GM12878 (cell line): ENCODE data around the gene COL23A1. TPM values are rescaled to one million over a fixed set of nuclear protein-coding genes. Genes with fewer than 3 reads are reported as not detected.

Experiments
- ATAC-seq: fragments of 200-7000 bp; cut with Tn5 transposase; 3 replicates; pipeline ENCODE4 v1.9.1; 2020; ENCODE audit warnings: mild to moderate bottlenecking, moderate library complexity
- BruUV-seq: library from RNA; stranded (reverse); fragments of 400-500 nt; replicated peaks from 2 replicates; lab custom pipeline; 2021; lab: Mats Ljungman, UMichigan
- CTCF ChIA-PET: fragments of 300-600 bp; sonication (Branson Sonifier 250); formaldehyde crosslinking; extraction: SDS; loops from one replicate; lab custom pipeline; 2021; ENCODE audit warnings: inconsistent platforms; lab: Yijun Ruan, JAX
- POLR2A ChIA-PET: fragments of 350-600 bp; formaldehyde crosslinking; extraction: SDS; loops from one replicate; lab custom pipeline; 2021; ENCODE audit warnings: inconsistent platforms; lab: Charles Lee
- RAD21 ChIA-PET: fragments of 300-600 bp; sonication (Branson Sonifier 250); formaldehyde crosslinking; loops from one replicate; lab custom pipeline; 2023; ENCODE audit warnings: antibody characterized with exemption; ENCODE audit not compliant: unreplicated experiment; lab: Charles Lee
- SMC1A ChIA-PET: fragments of 300-600 bp; sonication (Branson Sonifier 250); formaldehyde crosslinking; loops from one replicate; lab custom pipeline; 2023; ENCODE audit not compliant: unreplicated experiment, uncharacterized antibody; lab: Charles Lee
- DNase-seq: peaks from one replicate; pipeline ENCODE4 v3.0.0-alpha.2; 2011; ENCODE audit warnings: low read depth, low spot score
- FAIRE-seq: peaks from 3 replicates; lab custom pipeline; 2011; peaks lifted over from hg19 to GRCh38; lab: Jason Lieb, UNC
- H2AFZ ChIP-seq: 2 replicates; pipeline ENCODE4 v1.6.0; 2011; ENCODE audit warnings: low read depth, low read length, control low read depth; ENCODE audit not compliant: control insufficient read depth
- H3K27ac ChIP-seq: 2 replicates; pipeline ENCODE4 v1.5.1; 2011; ENCODE audit warnings: control low read depth; ENCODE audit not compliant: control insufficient read depth, insufficient read depth
- H3K27me3 ChIP-seq, 2 experiments: replicated peaks in 1 of 2; 2 replicates each; pipeline versions ENCODE4 v1.6.0 to v1.6.1; 2011; ENCODE audit warnings: low read length in 1 of 2; ENCODE audit not compliant: control insufficient read depth in 2 of 2, insufficient read depth in 2 of 2
- H3K36me3 ChIP-seq, 2 experiments: 2 replicates each; pipeline ENCODE4 v1.5.1; 2011; ENCODE audit warnings: low read length in 1 of 2; ENCODE audit not compliant: control insufficient read depth in 2 of 2, insufficient read depth in 2 of 2
- H3K4me1 ChIP-seq: 2 replicates; pipeline ENCODE4 v1.6.1; 2011; ENCODE audit warnings: mild to moderate bottlenecking, low read length, moderate library complexity, mixed read lengths; ENCODE audit not compliant: control insufficient read depth, insufficient read depth
- H3K4me2 ChIP-seq: 2 replicates; pipeline ENCODE4 v1.6.0; 2011; ENCODE audit warnings: control low read depth; ENCODE audit not compliant: control insufficient read depth, insufficient read depth
- H3K4me3 ChIP-seq: fragments of 200-600 bp; sonication (generic); 2 replicates; pipeline ENCODE4 v1.5.1; 2016
- H3K79me2 ChIP-seq: 2 replicates; pipeline ENCODE4 v1.6.0; 2011; ENCODE audit warnings: low read length; ENCODE audit not compliant: control insufficient read depth, insufficient read depth
- H3K9ac ChIP-seq: 2 replicates; pipeline ENCODE4 v1.8.0; 2011; ENCODE audit warnings: low read length, control low read depth, mixed read lengths; ENCODE audit not compliant: control insufficient read depth, insufficient read depth
- H3K9me3 ChIP-seq: replicated peaks from 3 replicates; pipeline ENCODE4 v1.5.1; 2011; ENCODE audit warnings: mild to moderate bottlenecking, low read length; ENCODE audit not compliant: control insufficient read depth, insufficient read depth
- H4K20me1 ChIP-seq: 2 replicates; pipeline ENCODE4 v1.6.0; 2011; ENCODE audit not compliant: control insufficient read depth, insufficient read depth
- ATF2 ChIP-seq: IDR thresholded peaks from 2 replicates; pipeline ENCODE4 v1.6.1; 2012; ENCODE audit warnings: low read length, inconsistent platforms
- ATF7 ChIP-seq: fragments of 450-650 bp; IDR thresholded peaks from 2 replicates; pipeline ENCODE4 v1.6.1; 2016; ENCODE audit warnings: low read depth, mild to moderate bottlenecking
- BMI1 ChIP-seq: fragments of 450-650 bp; IDR thresholded peaks from 2 replicates; pipeline ENCODE4 v1.6.1; 2016; ENCODE audit warnings: mild to moderate bottlenecking, moderate library complexity, borderline replicate concordance
- IKZF2 ChIP-seq, 2 experiments: fragments of 450-650 bp; IDR thresholded peaks; 2 replicates each; pipeline ENCODE4 v1.6.1; 2017; ENCODE audit warnings: mild to moderate bottlenecking in 2 of 2, moderate library complexity in 2 of 2
- IRF5 ChIP-seq: fragments of 450-650 bp; IDR thresholded peaks from 2 replicates; pipeline ENCODE4 v1.6.1; 2017; ENCODE audit warnings: borderline replicate concordance
- KAT2A ChIP-seq: conservative IDR thresholded peaks from 2 replicates; pipeline ENCODE4 v1.6.1; 2011; ENCODE audit warnings: low read depth, low read length; ENCODE audit not compliant: control insufficient read depth
- KLF5 ChIP-seq: fragments of 450-650 bp; IDR thresholded peaks from 2 replicates; pipeline ENCODE4 v1.6.1; 2014; ENCODE audit warnings: mild to moderate bottlenecking; ENCODE audit not compliant: partially characterized antibody
- NR2C1 ChIP-seq: fragments of 450-650 bp; IDR thresholded peaks from 2 replicates; pipeline ENCODE4 v1.6.1; 2017; ENCODE audit warnings: antibody characterized with exemption, mild to moderate bottlenecking, moderate library complexity
- NR2C2 ChIP-seq: IDR thresholded peaks from 2 replicates; pipeline ENCODE4 v1.6.1; 2011; ENCODE audit warnings: borderline replicate concordance, low read depth; ENCODE audit not compliant: control insufficient read depth, insufficient read length
- POU2F2 ChIP-seq: IDR thresholded peaks from 3 replicates; pipeline ENCODE4 v1.6.1; 2011; ENCODE audit warnings: low read depth, mild to moderate bottlenecking, low read length, borderline replicate concordance
- SREBF1 ChIP-seq: IDR thresholded peaks from 2 replicates; pipeline ENCODE4 v1.6.1; 2012; ENCODE audit warnings: mild to moderate bottlenecking, low read length
- TARDBP ChIP-seq: IDR thresholded peaks from 2 replicates; pipeline ENCODE4 v1.6.1; 2016; ENCODE audit warnings: borderline replicate concordance
- TCF3 ChIP-seq: IDR thresholded peaks from 2 replicates; pipeline ENCODE4 v1.6.1; 2012; ENCODE audit warnings: low read depth, mild to moderate bottlenecking, low read length, borderline replicate concordance; ENCODE audit not compliant: insufficient read depth
- ZBTB33 ChIP-seq: fragments of 450-650 bp; IDR thresholded peaks from 2 replicates; pipeline ENCODE4 v1.6.1; 2017; ENCODE audit warnings: mild to moderate bottlenecking
- whole genome bisulfite sequencing: methylation state at CpG from one replicate; pipeline ENCODE4 v1.1.6; 2016; ENCODE audit warnings: low lambda C conversion rate; ENCODE audit not compliant: insufficient replicate concordance, insufficient coverage; ENCODE audit errors: missing lambda C conversion rate; 5-methylcytosine and 5-hydroxymethylcytosine counted together
- in situ Hi-C: fragments of 300-500 bp; cut with MboI; formaldehyde crosslinking; loops from 9 replicates; pipeline ENCODE4 v1.14.3; 2018; ENCODE audit warnings: mixed read lengths
- intact Hi-C: fragments of 100-400 bp; cut with micrococcal nuclease; formaldehyde crosslinking; loops from one replicate; pipeline ENCODE4 v1.14.2; 2022; ENCODE audit not compliant: unreplicated experiment
- polyA plus RNA-seq, 11 experiments: library from polyadenylated mRNA; depleted of rRNA in 4 of 11; unstranded in 6 of 11; stranded (reverse) in 5 of 11; fragments of >200 nt; fragmentation: Nextera tagmentation in 4 of 11; fragmentation: Illumina TruSeq in 1 of 11; extraction: Ambion mirVana in 4 of 11; extraction: Trizol in 1 of 11; gene quantifications; 1 replicate in 1 of 11; 2 replicates in 10 of 11; pipeline versions ENCODE4 v1.2.1 to v1.2.3, GENCODE V29; 2011 to 2016; ENCODE audit warnings: inconsistent platforms in 2 of 11, missing spikeins in 2 of 11, low read depth in 1 of 11
- total RNA-seq, 4 experiments: library from RNA; depleted of rRNA in 3 of 4; stranded (reverse); fragments of >200 nt in 3 of 4; fragmentation: Illumina TruSeq in 1 of 4; extraction: Trizol in 1 of 4; gene quantifications; 2 replicates each; pipeline versions ENCODE4 v1.2.1 to v1.2.3, GENCODE V29; 2013 to 2021

Gene COL23A1
- total and polyA plus RNA-seq, 10 of the 15 experiments (the other 5 are each of a cell fraction or from before 2014, with no cell fraction given) = 0.03 to 0.83 (median 0.09) TPM; not detected in 5

GRCh38 chr5:178475422-178475821 is 114.8 kb downstream of the COL23A1 start:
- SMC1A ChIA-PET = no interaction called here
- Histone ChIP-seq H3K79me2 (no peaks in the 10 kb centered on the region), H3K9me3 (no peaks in the 10 kb centered on the region), H4K20me1 (no peaks in the 10 kb centered on the region), H3K4me1 (no peaks in the 10 kb centered on the region), H2AFZ (no peak overlapping the region), H3K27ac (no peak overlapping the region), H3K4me3 (no peak overlapping the region), H3K27me3 (no peaks in the 10 kb centered on the region), H3K4me2 (no peak overlapping the region), H3K36me3 (no peaks in the 10 kb centered on the region), H3K9ac (no peak overlapping the region)
- ATAC-seq = no peak
- WGBS = 49% methylated on average over 5 of the region's 5 CpGs
- TF ChIP-seq BMI1 (no peak), KAT2A (no peak), TARDBP (no peak), IKZF2 (IDR thresholded peaks at IDR 0.05) (no peak), KLF5 (no peak), ATF2 (no peak), NR2C1 (no peak), IRF5 (no peak), ATF7 (no peak), NR2C2 (no peak), TCF3 (no peak), POU2F2 (no peak), ZBTB33 (no peak), SREBF1 (no peak)
- FAIRE-seq = no peak
- in situ Hi-C loops (no loop called here), intact Hi-C loops (no loop called here)
- RAD21 ChIA-PET = no interaction called here
- POLR2A ChIA-PET = no interaction called here
- no peak for DNase-seq
- BruUV-seq = no TSS peak
- CTCF ChIA-PET = no interaction called here
